GM12874 (cell line): Measurements from ENCODE around the gene GNAO1.

ENCODE experiments used
- TF ChIP-seq, protein P1 (sequence below): IDR thresholded peaks from 2 replicates; pipeline ENCODE4 v1.5.1; 2011; ENCODE audit warnings: low read depth, mild to moderate bottlenecking, control low read depth, low read length, moderate library complexity; ENCODE audit not compliant: insufficient read depth

GNAO1 gene

DNA sequence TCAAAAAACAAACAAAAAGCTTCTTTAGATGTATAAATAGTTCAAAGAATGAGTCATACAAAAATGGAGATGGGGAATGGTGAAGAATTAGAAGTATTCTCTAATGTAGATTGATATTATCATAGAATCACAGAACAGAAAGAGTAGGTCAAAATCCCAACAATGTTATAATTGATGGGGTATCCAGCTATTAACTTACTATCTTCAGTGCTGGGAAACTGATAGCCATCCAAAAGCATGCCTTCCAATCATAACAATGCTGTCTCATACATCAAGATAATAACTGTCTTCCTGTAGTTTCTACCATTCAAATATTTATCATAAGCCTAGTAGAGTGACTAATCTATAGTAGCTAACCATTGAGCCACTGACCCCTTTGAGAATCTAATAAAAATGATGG is 26.7 kb upstream of the GNAO1 start:
- TF ChIP-seq, protein P1, sequence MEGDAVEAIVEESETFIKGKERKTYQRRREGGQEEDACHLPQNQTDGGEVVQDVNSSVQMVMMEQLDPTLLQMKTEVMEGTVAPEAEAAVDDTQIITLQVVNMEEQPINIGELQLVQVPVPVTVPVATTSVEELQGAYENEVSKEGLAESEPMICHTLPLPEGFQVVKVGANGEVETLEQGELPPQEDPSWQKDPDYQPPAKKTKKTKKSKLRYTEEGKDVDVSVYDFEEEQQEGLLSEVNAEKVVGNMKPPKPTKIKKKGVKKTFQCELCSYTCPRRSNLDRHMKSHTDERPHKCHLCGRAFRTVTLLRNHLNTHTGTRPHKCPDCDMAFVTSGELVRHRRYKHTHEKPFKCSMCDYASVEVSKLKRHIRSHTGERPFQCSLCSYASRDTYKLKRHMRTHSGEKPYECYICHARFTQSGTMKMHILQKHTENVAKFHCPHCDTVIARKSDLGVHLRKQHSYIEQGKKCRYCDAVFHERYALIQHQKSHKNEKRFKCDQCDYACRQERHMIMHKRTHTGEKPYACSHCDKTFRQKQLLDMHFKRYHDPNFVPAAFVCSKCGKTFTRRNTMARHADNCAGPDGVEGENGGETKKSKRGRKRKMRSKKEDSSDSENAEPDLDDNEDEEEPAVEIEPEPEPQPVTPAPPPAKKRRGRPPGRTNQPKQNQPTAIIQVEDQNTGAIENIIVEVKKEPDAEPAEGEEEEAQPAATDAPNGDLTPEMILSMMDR: no peak

DNA sequence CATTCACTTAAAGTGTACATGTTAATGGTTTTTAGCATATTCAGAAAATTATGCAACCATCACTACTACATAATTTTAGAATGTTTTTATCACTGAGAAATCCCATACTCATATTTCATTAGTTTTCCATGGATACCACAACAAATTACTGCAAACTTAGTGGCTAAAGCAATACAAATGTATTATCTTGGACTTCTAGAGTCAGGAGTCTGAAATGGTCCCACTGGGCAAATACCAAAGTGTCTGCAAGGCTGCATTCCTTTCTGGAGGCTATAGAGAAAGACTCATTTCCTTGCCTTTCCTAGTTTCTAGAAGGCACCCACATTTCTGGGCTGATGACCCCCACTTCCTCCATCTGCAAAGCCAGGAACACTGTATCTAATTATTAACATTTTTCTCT is 16.9 kb upstream of the GNAO1 start:
- TF ChIP-seq, protein P1: no peak

DNA sequence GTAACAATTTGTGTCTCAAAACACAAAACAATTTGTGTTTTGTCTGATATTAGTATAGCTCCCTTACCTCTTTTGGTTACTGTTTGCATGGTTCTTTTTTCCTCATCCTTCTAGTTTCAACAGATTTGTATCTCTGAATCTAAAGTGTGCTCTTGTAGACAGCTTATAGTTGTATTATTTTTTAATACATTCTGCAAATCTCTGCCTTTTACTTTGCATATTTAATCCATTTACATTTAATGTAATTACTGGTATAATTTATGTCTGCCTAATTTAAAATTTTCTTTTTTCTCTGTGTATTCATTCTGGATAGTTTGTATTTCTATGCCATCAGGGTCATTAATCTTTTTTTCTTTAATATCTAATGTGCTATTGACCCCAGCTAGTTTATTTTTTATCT is 9.9 kb upstream of the GNAO1 start:
- TF ChIP-seq, protein P1: no peak

DNA sequence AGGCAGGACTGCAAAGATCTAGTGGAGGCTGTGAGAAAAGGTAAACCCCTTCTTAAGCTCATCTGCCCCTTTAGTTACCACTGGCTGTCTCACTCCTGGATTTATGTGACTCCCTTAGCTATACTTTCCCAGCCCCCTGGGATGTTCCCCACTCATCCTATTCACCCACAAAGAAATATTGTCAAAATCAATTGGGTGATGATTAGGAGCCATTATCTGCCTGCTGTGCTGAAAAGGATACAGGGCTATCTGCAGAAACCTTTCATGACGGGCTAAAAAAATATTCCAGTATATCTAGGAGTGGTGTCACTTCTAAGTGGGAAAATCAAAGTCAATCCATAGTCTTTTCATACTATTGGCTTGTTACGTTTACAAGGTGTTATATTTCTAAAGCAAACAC is 8.0 kb upstream of the GNAO1 start:
- TF ChIP-seq, protein P1: no peak

DNA sequence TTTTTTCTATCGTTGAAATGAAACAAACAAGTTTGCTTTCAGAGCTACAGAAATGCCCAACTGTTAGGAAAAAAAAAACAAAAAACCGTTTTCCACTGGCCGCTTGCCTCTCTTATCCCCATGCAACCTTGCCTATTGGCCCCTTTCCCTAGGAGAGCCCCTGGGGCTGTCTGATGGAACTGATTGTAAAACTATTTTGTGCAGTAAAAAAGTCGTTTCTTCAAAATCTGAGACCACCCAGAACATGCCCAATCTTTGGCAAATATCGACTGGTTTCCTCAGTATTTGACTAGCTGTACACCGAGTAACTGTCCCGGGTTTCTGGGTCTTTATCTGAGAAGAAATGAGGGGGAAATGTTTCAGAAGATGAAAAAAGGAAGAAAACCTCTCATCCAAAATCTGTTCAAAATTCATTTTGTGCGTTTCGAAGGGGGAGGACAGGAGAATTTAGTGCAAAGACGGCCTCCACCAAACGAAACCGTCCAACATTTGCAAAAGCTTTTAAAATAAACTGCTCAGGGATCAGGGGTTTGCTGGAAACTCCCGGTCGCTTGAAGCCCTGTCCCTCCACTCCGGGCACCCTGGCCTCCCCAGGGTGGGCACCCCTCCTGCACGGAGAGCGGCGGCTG is 1.1 kb upstream of the GNAO1 start:
- TF ChIP-seq, protein P1: no peak

DNA sequence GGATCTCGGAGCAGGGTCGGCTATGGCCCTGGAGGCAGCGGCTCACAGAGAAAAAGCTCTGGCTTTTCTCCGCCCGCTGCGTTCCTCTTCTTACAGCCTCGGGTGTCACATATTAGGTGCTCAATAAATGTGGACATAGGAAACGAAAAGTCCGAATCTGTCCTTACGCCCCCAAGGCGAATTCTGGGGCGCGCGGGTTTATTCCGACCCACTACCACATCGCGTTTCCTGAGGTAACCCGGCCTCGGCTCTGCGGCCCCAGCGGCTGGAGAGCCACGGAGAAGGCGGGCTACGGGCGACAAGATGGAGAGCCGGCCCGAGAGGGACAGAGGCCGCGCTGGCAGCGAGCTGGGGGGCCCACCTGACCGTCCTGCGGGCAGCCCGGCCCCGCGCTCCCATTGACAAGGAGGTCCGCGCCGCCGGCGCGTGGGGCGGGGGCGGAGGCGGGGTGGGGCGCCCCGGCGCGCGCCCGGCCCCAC is 573 bp upstream of the GNAO1 start:
- TF ChIP-seq, protein P1: no peak

DNA sequence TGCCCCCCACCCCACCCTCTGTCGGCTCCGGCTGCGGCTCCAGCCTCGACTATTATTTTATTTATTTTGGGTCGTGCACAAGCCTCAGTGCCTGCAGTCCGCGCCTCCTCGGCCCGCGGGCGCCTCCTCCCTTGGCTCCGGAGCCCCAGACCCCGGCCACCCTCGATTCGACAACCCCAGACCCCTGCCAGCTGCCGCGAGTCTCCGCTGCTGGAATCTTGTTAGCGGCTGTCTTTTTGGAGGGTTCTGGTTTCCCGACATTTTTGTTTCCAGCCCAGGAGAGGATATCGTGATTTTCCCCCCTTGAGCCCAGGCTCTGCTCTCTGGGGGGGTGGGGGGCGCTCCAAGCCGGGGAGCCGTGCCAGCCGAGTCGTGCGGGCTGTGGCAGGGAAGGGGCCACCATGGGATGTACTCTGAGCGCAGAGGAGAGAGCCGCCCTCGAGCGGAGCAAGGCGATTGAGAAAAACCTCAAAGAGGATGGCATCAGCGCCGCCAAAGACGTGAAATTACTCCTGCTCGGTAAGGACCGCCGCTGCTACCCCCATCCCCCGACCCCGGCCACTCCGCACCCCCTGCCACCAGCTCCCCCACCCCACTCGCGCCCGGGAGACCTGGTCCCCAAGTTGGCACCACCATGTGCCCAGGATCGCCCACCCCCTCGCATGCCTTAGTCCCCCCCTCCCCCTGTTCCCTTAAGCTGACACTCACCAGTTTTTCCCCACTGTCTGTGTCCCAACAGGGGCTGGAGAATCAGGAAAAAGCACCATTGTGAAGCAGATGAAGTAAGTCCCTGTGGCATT is 746 bp downstream of the GNAO1 start:
- TF ChIP-seq, protein P1: no peak
